HG02840 (cell line): Measurements from ENCODE around the gene ARHGEF1.
"Not testable (repeated sequence)": the region's sequence is repeated elsewhere in the genome, so short reads cannot be mapped to it uniquely, and the experiment has no call there.

ENCODE experiments used
- ATAC-seq: cut with Tn5 transposase; IDR thresholded peaks from one replicate; pipeline ENCODE4 v1.9.1; 2021; ENCODE audit warnings: mild to moderate bottlenecking, moderate library complexity, moderate number of reproducible peaks; ENCODE audit not compliant: unreplicated experiment, low FRiP score

The ARHGEF1 gene

GRCh38 chr19:41914424-41914834 is 31.4 kb downstream of the ARHGEF1 start:
- ATAC-seq, result not testable (repeated sequence)

- ATAC-seq, result no peak
Measured at GRCh38 chr19:41915021-41915775, 32.2 kb downstream of the ARHGEF1 start.

- ATAC-seq, result no peak
Measured at GRCh38 chr19:41915776-41916414, 32.9 kb downstream of the ARHGEF1 start.

GRCh38 chr19:41917676-41918075 is 34.7 kb downstream of the ARHGEF1 start:
- no peak for ATAC-seq

- ATAC-seq, result no peak
Measured at GRCh38 chr19:41918095-41918494, 35.1 kb downstream of the ARHGEF1 start.

- no peak for ATAC-seq
Measured at GRCh38 chr19:41918653-41919244, 35.8 kb downstream of the ARHGEF1 start.

- no peak for ATAC-seq
Measured at GRCh38 chr19:41919948-41920712, 37.1 kb downstream of the ARHGEF1 start.

GRCh38 chr19:41920882-41921576 is 38.0 kb downstream of the ARHGEF1 start:
- ATAC-seq, result no peak

GRCh38 chr19:41921577-41922576 is 38.9 kb downstream of the ARHGEF1 start:
- ATAC-seq, result no peak

GRCh38 chr19:41922585-41922984 is 39.6 kb downstream of the ARHGEF1 start:
- ATAC-seq, result no peak

- no peak for ATAC-seq
Measured at GRCh38 chr19:41923045-41923788, 40.2 kb downstream of the ARHGEF1 start.

GRCh38 chr19:41924151-41925145 is 41.5 kb downstream of the ARHGEF1 start:
- ATAC-seq, result no peak

GRCh38 chr19:41925208-41926003 is 42.4 kb downstream of the ARHGEF1 start:
- no peak for ATAC-seq

GRCh38 chr19:41926028-41926762 is 43.2 kb downstream of the ARHGEF1 start:
- no peak for ATAC-seq

- ATAC-seq, result no peak
Measured at GRCh38 chr19:41926763-41927496, 43.9 kb downstream of the ARHGEF1 start.
